ENCODE results near the gene IFNAR1.

GRCh38 chr21:33386222-33386784 is 61.5 kb downstream of the IFNAR1 start:
- TF ChIP-seq CTCF (IDR thresholded peaks at IDR 0.05; ENCODE audit: insufficient read depth, low read length) (no peak), POLR2AphosphoS5 (IDR thresholded peaks at IDR 0.05; ENCODE audit: low read depth) (no peak), REST (IDR thresholded peaks at IDR 0.05; ENCODE audit: insufficient replicate concordance, low read depth) (no peak), GABPA (IDR thresholded peaks at IDR 0.05; ENCODE audit: low read depth) (no peak)

Data from HL-60 (cell line).